HL-60 (cell line): ENCODE data around the gene DPYD.

Experiments
- DNase-seq, 2 experiments: peaks; one replicate each; pipeline ENCODE4 v3.0.0-alpha.2; 2010 to 2020; ENCODE audit warnings: low read depth in 1 of 2, low spot score in 1 of 2
- H3K27ac ChIP-seq: fragments of 250-450 bp; sonication (Bioruptor Pico); replicated peaks from 2 replicates; pipeline ENCODE4 v1.5.1; 2020; ENCODE audit warnings: mild to moderate bottlenecking, moderate library complexity
- H3K27me3 ChIP-seq: fragments of 250-450 bp; sonication (Bioruptor Pico); 2 replicates; pipeline ENCODE4 v1.5.1; 2021; ENCODE audit warnings: mild to moderate bottlenecking, moderate library complexity; ENCODE audit not compliant: insufficient read depth, poor library complexity, severe bottlenecking
- H3K4me3 ChIP-seq: replicated peaks from 2 replicates; pipeline ENCODE4 v1.5.1; 2011; ENCODE audit warnings: mild to moderate bottlenecking, control low read depth, low read length; ENCODE audit not compliant: insufficient read depth
- CTCF ChIP-seq: IDR thresholded peaks from one replicate; pipeline ENCODE4 v1.5.1; 2011; ENCODE audit warnings: low read length, control low read depth, inconsistent platforms; ENCODE audit not compliant: insufficient read depth
- GABPA ChIP-seq: IDR thresholded peaks from 2 replicates; pipeline ENCODE4 v1.6.1; 2012; ENCODE audit warnings: low read depth
- POLR2AphosphoS5 ChIP-seq: IDR thresholded peaks from 2 replicates; pipeline ENCODE4 v1.6.1; 2012; ENCODE audit warnings: low read depth
- REST ChIP-seq: IDR thresholded peaks from 2 replicates; pipeline ENCODE4 v1.6.1; 2012; ENCODE audit warnings: low read depth; ENCODE audit not compliant: insufficient replicate concordance
- SPI1 ChIP-seq: IDR thresholded peaks from 2 replicates; pipeline ENCODE4 v1.6.1; 2012; ENCODE audit warnings: low read depth, mild to moderate bottlenecking, borderline replicate concordance

The DPYD gene

GRCh38 chr1:97368296-97368695, 552.5 kb downstream of the DPYD start:
- Histone ChIP-seq H3K27me3 (no peaks in the 10 kb centered on the region), H3K27ac (no peak overlapping the region), H3K4me3 (no peak overlapping the region)
- no peak for TF ChIP-seq REST
- TF ChIP-seq GABPA: no peak
- no peak for TF ChIP-seq SPI1
- TF ChIP-seq CTCF: no peak
- TF ChIP-seq POLR2AphosphoS5: no peak
- no peak for DNase-seq

GRCh38 chr1:97366984-97367383, 553.9 kb downstream of the DPYD start:
- no peak overlapping the region for H3K27ac ChIP-seq
- no peak overlapping the region for H3K4me3 ChIP-seq
- no peak for TF ChIP-seq CTCF
- TF ChIP-seq SPI1: no peak
- no peak for TF ChIP-seq POLR2AphosphoS5
- TF ChIP-seq GABPA: no peak
- no peak for TF ChIP-seq REST
- no peak for DNase-seq
- H3K27me3 ChIP-seq: no peaks in the 10 kb centered on the region

GRCh38 chr1:97365026-97365425, 555.8 kb downstream of the DPYD start:
- H3K4me3 ChIP-seq: no peak overlapping the region
- H3K27me3 ChIP-seq: no peaks in the 10 kb centered on the region
- H3K27ac ChIP-seq: no peak overlapping the region
- TF ChIP-seq GABPA (no peak), POLR2AphosphoS5 (no peak), SPI1 (no peak), CTCF (no peak), REST (no peak)
- DNase-seq: no peak
